T-helper 9 cell (primary cell): ENCODE measurements around the gene SH3GL3.

Experiments
- DNase-seq: peaks from one replicate; pipeline ENCODE4 v3.0.0-alpha.2; 2020

SH3GL3 gene

DNA sequence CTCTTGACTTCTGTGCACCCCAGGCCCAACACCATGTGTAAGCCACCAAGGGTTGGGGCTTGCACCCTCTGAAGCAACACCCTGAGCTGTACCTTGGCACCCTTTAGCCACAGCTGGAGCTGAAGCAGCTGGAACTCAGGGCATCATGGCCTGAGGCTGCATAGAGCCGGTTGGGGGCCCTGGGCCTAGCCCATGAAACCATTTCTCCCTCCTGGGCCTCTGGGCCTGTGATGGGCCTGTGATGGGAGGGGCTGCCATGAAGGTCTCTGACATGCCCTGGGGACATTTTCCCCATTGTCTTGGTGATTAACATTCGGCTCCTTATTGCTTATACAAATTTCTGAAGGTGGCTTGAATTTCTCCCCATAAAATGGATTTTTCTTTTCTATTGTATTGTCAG, 184.4 kb downstream of the SH3GL3 start:
- no peak for DNase-seq

DNA sequence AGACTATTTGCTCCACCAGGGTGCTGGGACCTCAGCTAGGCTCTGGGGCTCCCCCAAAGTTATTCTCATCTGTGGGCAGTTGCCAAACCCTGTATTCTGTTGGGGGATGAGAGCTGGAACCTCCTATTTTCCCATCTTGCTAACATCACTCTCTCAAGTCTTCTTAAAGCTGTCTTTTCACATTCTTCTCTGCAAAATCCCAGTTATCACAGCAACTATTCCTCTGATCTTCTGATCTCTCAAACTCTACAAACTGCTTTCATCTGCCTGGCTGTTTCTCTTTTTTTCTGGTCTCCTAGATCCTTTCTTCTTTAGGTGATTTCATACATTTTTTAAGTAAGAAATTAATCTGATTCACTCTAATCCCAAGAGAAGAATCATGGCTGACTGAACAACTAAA, 196.1 kb downstream of the SH3GL3 start:
- no peak for DNase-seq

DNA sequence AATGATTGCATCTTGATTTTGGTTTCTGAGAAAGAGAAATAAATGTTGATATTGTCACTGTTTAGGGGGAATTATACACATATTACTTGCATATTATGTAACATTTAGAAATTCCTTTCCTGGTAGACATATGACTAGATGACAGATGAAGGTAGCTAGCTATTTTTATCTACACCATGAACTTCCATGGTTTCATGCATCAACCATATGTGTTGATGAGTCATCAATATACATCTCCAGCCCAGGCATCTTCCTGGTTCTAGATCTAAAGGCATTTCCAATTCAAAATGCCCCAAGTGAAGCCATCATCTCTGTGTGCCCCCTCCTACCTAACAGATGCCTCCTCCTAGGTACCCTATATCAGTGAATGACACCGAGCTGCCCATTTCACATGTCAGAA, 197.3 kb downstream of the SH3GL3 start:
- DNase-seq = no peak

- DNase-seq = no peak
Observed at GRCh38 chr15:83650831-83651230, 203.7 kb downstream of the SH3GL3 start.

- DNase-seq = no peak
Observed at GRCh38 chr15:83651541-83651940, 204.4 kb downstream of the SH3GL3 start.

GRCh38 chr15:83652626-83653204, 205.6 kb downstream of the SH3GL3 start:
- DNase-seq = no peak

DNA sequence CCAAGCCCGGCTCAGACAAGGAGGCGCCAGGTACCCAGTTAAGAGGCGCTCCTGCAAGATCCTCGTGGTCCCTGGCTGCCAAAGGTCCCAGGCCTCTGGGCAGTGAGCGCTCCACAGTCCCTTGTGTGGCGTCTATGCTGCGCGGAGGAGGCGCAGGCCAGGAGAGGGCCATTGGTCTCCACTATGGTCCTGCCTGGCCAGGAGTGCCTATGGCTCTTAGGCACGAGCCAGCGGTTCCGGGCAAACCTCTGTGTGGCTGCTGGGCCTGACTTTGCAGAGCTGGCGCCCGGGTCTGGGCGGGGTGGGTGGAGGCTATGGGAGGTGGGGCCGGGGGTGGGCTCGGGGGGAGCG, 206.1 kb downstream of the SH3GL3 start:
- no peak for DNase-seq

- DNase-seq = no peak
Observed at GRCh38 chr15:83653639-83654378, 206.7 kb downstream of the SH3GL3 start, which contains the start of gene ADAMTSL3. Gene ADAMTSL3 (plus strand): TSS chr15:83654123. CDS start chr15:83655762, 1,639 bp downstream.

GRCh38 chr15:83654379-83655236, 207.5 kb downstream of the SH3GL3 start:
- no peak for DNase-seq

DNA sequence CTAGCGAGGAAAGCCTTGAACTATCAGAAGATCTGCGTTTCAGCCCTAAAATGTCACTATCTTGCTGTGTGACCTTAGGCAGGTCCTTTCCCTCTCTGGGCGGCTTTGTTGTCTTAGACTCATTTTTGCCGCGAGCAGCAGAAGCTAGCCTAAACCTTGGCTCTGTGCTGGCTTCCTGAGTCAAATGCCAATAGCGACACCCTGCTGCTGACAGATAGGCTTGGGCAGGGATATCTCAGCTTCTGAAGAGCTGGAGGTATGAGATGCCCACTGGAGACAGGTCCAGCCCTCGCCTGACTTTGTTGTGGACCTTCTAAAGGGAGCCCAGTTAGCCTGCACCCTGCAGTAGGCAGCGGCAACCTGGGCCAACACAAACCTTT, 208.1 kb downstream of the SH3GL3 start:
- no peak for DNase-seq

DNA sequence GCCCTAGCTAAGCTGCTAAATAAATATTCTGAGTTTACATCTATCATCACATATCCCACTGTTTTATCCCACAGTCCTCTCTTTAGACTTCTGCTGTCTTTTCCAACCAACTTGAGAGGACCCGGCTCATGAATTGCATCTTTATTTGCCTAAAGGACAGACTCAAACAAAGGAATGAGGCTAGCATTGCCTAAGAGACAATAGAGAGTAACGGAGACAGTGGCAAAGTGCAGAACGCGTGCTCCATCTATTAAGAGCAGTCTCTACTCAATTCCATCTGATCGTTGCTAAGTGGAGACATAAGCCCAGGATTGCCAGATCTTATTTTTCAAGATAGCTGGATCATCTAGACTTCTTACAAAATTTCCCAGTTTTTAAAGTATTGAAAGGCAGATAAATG, 209.1 kb downstream of the SH3GL3 start:
- DNase-seq = no peak

DNA sequence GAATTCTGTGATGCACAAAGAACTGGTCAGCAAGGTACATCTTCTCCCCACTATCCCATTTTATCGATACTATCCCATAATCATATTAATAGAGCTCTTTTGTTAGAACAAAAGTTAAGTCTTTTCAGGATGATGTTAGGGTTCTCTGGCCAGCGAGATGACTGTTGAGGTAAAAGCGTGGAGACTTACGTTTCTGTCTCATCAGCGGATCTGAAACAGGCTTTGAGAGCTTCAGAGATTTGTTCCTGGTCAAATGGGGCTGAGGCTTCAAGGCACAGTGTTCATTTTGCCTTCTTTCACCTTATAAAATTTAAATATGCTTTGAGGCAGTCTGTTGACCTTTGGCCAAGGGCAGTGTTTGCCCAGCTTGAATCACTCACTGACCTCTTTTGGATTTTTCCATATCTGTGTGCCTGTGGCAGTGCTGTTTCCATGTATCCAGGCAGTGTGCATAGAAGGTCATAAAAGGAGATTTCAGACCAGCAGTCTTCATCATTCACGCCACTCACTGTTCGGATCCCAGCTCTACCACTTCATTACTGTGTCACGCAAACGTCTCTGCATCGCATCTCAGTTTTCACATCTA, 209.9 kb downstream of the SH3GL3 start:
- no peak for DNase-seq

DNA sequence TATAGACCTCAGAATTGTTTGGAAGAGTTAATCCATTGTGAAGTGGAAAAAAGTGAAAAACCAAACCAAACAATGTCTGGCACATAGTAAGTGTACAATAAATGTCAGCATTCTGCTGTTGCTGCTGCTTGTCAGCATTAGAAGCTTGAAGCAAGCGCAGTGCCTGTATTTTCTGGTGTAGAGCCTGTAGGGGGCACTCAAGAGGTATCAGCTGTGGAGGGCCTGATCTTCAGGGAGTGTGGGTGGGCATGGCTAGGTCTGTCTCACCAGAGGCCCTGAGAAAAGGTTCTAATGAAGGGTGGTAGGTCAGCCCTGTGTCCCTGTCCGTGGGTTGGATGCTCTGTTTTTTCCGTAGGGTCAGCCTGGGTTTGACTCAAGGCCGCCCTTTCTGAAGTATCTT, 210.4 kb downstream of the SH3GL3 start:
- no peak for DNase-seq

DNA sequence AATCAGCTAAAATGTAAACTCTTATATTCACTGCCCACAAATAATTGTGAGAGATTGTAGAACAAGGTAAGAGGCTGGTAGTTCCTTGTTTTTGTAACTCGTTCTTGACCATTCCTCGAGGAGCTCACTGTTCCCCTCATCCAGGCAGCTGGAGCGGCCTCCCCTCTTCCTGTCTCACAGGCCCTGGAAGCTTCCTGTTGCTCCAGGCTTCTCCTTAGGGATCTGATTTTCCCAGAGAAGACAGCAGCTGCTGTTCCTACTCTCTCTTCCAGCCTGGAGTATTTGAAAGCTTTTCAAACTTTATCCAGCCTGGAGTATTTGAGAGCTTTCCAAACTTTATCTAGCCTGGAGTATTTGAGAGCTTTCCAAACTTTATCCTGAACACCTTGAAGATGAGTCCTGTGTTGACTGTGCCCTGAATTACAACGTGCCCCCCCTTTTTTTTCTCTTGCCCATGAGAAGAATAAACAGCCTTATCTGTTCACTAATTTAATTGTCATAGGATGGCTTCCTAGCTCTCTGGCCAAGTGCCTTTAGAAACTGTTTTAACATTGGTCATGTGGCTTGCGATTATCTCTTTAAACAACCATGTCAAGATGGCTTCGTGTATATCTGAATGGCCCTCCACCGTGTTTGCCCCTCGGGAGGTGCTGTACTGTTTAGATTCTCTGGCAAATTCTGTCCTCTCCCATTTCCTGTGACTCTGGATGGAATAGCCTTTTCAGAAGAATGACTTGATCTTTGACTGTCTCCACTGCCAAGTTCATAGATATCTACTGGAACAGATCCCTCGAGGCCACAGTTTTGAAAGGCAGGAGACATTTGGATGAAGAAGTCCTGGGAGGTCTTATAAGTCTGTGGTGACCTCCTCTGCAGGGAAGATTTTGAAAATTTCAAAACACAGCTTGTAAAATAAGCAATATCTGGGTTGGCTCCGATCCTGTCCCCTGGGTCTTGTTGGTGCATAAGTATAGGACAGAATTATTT, 211.6 kb downstream of the SH3GL3 start:
- DNase-seq = no peak

GRCh38 chr15:83659417-83659812, 212.3 kb downstream of the SH3GL3 start:
- no peak for DNase-seq

DNA sequence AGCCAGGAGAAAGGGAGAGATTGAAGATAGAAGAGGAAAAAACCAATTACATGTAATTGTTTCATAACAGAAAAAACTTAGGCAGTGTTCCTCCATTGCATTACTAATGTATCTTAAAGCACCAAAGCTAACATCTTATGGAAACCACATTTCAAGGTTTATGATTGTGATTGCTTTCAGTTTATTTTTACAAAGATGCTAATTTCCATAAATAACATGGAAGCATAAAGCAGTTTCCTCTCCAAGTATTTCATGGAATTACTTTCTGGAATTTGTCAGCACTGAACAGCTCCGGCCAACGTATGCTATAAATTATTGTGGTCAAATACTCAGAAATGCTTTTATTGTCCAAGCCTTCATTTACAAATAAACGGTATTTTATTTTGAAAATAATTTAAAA, 218.3 kb downstream of the SH3GL3 start:
- DNase-seq = no peak
